Measurements from ENCODE around the gene METTL8. TPM values are rescaled to one million over a fixed set of nuclear protein-coding genes. Genes with fewer than 3 reads are reported as not detected.

Gene METTL8
- total and polyA plus RNA-seq, 2 experiments from 2014 or later, result 16.8 to 30.5 TPM

GRCh38 chr2:171271386-171271785 is 162.4 kb downstream of the METTL8 start:
- H2AFZ ChIP-seq, result no peak overlapping the region

GRCh38 chr2:171267855-171268629 is 165.7 kb downstream of the METTL8 start:
- Histone ChIP-seq H3K4me1 (ENCODE audit: insufficient read depth) (no peaks in the 10 kb centered on the region), H3K79me2 (no peaks in the 10 kb centered on the region), H3K9me2 (replicated peaks; ENCODE audit: insufficient read depth) (no peaks in the 10 kb centered on the region), H2AFZ (no peak overlapping the region), H3K9me3 (ENCODE audit: low read depth) (no peaks in the 10 kb centered on the region), H3K4me2 (no peak overlapping the region), H3K4me3 (no peak overlapping the region), H3K27me3 (no peaks in the 10 kb centered on the region), H3K36me3 (replicated peaks; ENCODE audit: insufficient read depth, low read depth) (no peaks in the 10 kb centered on the region), H4K20me1 (ENCODE audit: insufficient read depth, poor library complexity, severe bottlenecking) (no peaks in the 10 kb centered on the region), H3K27ac (no peak overlapping the region)
- DNase-seq (ENCODE audit: low spot score), result no peak
- 76% methylated on average over 4 of the region's 4 CpGs for WGBS (ENCODE audit: low lambda C conversion rate, missing lambda C conversion rate)
- TF ChIP-seq EZH2phosphoT487 (IDR thresholded peaks at IDR 0.05; ENCODE audit: low read depth, severe bottlenecking, unreplicated experiment) (no peak), CTCF (IDR thresholded peaks at IDR 0.05; ENCODE audit: poor library complexity) (no peak)

More at GRCh38 chr2:171271386-171271785, 162.4 kb downstream of the METTL8 start:
- H3K79me2 ChIP-seq, result no peaks in the 10 kb centered on the region
- no peak overlapping the region for H3K27ac ChIP-seq
- H3K9me3 ChIP-seq (ENCODE audit: low read depth), result no peaks in the 10 kb centered on the region
- no peaks in the 10 kb centered on the region for H3K9me2 ChIP-seq (replicated peaks; ENCODE audit: insufficient read depth)
- TF ChIP-seq EZH2 (IDR thresholded peaks at IDR 0.05; ENCODE audit: borderline replicate concordance) (no peak), EZH2phosphoT487 (IDR thresholded peaks at IDR 0.05; ENCODE audit: low read depth, severe bottlenecking, unreplicated experiment) (no peak), CTCF (IDR thresholded peaks at IDR 0.05; ENCODE audit: poor library complexity) (no peak)
- H3K4me3 ChIP-seq, result no peak overlapping the region
- no peaks in the 10 kb centered on the region for H3K4me1 ChIP-seq (ENCODE audit: insufficient read depth)
- H3K36me3 ChIP-seq (replicated peaks; ENCODE audit: insufficient read depth, low read depth), result no peaks in the 10 kb centered on the region
- WGBS (ENCODE audit: low lambda C conversion rate, missing lambda C conversion rate), result 70% methylated on average over 1 of the region's 1 CpG
- no peak overlapping the region for H3K4me2 ChIP-seq
- DNase-seq (ENCODE audit: low spot score), result no peak
- H4K20me1 ChIP-seq (ENCODE audit: insufficient read depth, poor library complexity, severe bottlenecking), result no peaks in the 10 kb centered on the region
- no peaks in the 10 kb centered on the region for H3K27me3 ChIP-seq

Other genes with a start within 250 kb of the METTL8 start
- 12.0 and 14.2 TPM in 2 replicates for gene DCAF17, start 236 bp upstream of the METTL8 start, total RNA-seq
- 2.7 and 6.1 TPM in 2 replicates for gene DCAF17, start 236 bp upstream of the METTL8 start, polyA plus RNA-seq
- gene CYBRD1, start 88.5 kb upstream of the METTL8 start, total RNA-seq, result 66.1 and 66.4 TPM in 2 replicates
- 42.4 and 46.0 TPM in 2 replicates for gene CYBRD1, start 88.5 kb upstream of the METTL8 start, polyA plus RNA-seq